MM.1S (cell line): ENCODE measurements around the gene TGM3.

Experiments used
- DNase-seq: peaks from one replicate; pipeline ENCODE4 v3.0.0-alpha.2; 2015
- H2AFZ ChIP-seq: fragments of 300-600 bp; sonication (generic); 2 replicates; pipeline ENCODE4 v1.6.0; 2016; ENCODE audit warnings: antibody characterized with exemption, low read length
- H3F3A ChIP-seq: fragments of 300-600 bp; sonication (generic); 2 replicates; pipeline ENCODE4 v1.6.1; 2016; ENCODE audit warnings: mild to moderate bottlenecking, antibody characterized with exemption, low read length, moderate library complexity, mixed read lengths; ENCODE audit not compliant: insufficient read depth
- H3K27ac ChIP-seq: fragments of 300-600 bp; sonication (generic); 2 replicates; pipeline ENCODE4 v1.5.1; 2016; ENCODE audit warnings: mild to moderate bottlenecking, low read length
- H3K27me3 ChIP-seq: fragments of 300-600 bp; sonication (generic); replicated peaks from 2 replicates; pipeline ENCODE4 v1.6.0; 2016; ENCODE audit warnings: low read length; ENCODE audit not compliant: insufficient read depth
- H3K36me3 ChIP-seq: fragments of 300-600 bp; sonication (generic); replicated peaks from 2 replicates; pipeline ENCODE4 v1.6.1; 2016; ENCODE audit warnings: mild to moderate bottlenecking, low read length, mixed read lengths; ENCODE audit not compliant: insufficient read depth
- H3K4me1 ChIP-seq: fragments of 300-600 bp; sonication (generic); 2 replicates; pipeline ENCODE4 v1.6.1; 2016; ENCODE audit warnings: low read length, mixed read lengths
- H3K4me2 ChIP-seq: fragments of 300-600 bp; sonication (generic); 2 replicates; pipeline ENCODE4 v1.6.0; 2016; ENCODE audit warnings: low read depth, low read length
- H3K4me3 ChIP-seq: fragments of 300-600 bp; sonication (generic); 2 replicates; pipeline ENCODE4 v1.5.1; 2016; ENCODE audit warnings: low read length, mixed read lengths
- H3K79me2 ChIP-seq: fragments of 300-600 bp; sonication (generic); 2 replicates; pipeline ENCODE4 v1.6.1; 2016; ENCODE audit warnings: mixed run types, low read length, mixed read lengths
- H3K9ac ChIP-seq: fragments of 300-600 bp; sonication (generic); 2 replicates; pipeline ENCODE4 v1.6.1; 2016; ENCODE audit warnings: low read length, mixed read lengths
- H3K9me2 ChIP-seq: fragments of 300-600 bp; sonication (generic); replicated peaks from 2 replicates; pipeline ENCODE4 v1.6.1; 2016; ENCODE audit warnings: mild to moderate bottlenecking, low read length, mixed read lengths; ENCODE audit not compliant: insufficient read depth
- H3K9me3 ChIP-seq: fragments of 300-600 bp; sonication (generic); replicated peaks from 2 replicates; pipeline ENCODE4 v1.6.1; 2016; ENCODE audit warnings: mild to moderate bottlenecking, low read length, mixed read lengths; ENCODE audit not compliant: insufficient read depth
- H4K20me1 ChIP-seq: fragments of 300-600 bp; sonication (generic); 2 replicates; pipeline ENCODE4 v1.6.1; 2016; ENCODE audit warnings: mild to moderate bottlenecking, low read length, moderate library complexity, mixed read lengths; ENCODE audit not compliant: insufficient read depth
- CTCF ChIP-seq: fragments of 300-600 bp; sonication (generic); IDR thresholded peaks from 2 replicates; pipeline ENCODE4 v1.5.1; 2016; ENCODE audit warnings: antibody characterized with exemption, low read length, mixed read lengths
- EZH2 ChIP-seq: fragments of 300-600 bp; sonication (generic); optimal IDR thresholded peaks from 2 replicates; pipeline ENCODE3; 2017; ENCODE audit warnings: low read depth, mild to moderate bottlenecking, antibody characterized with exemption, low read length, mixed read lengths
- EZH2phosphoT487 ChIP-seq: fragments of 300-600 bp; sonication (generic); IDR thresholded peaks from 2 replicates; pipeline ENCODE4 v1.6.1; 2018; ENCODE audit warnings: antibody characterized with exemption, low read length

Gene TGM3

GRCh38 chr20:2282181-2282580 lies 13.6 kb upstream of the TGM3 start:
- Histone ChIP-seq H3K4me1 (no peaks in the 10 kb centered on the region), H3K4me3 (no peak overlapping the region), H3K27me3 (no peaks in the 10 kb centered on the region), H3K9me3 (no peaks in the 10 kb centered on the region), H3K9ac (no peak overlapping the region), H3K79me2 (no peaks in the 10 kb centered on the region), H3K36me3 (no peaks in the 10 kb centered on the region), H2AFZ (no peak overlapping the region), H3K9me2 (no peaks in the 10 kb centered on the region), H4K20me1 (no peaks in the 10 kb centered on the region), H3K4me2 (no peak overlapping the region), H3K27ac (no peak overlapping the region), H3F3A (no peaks in the 10 kb centered on the region)
- TF ChIP-seq EZH2 (no peak), EZH2phosphoT487 (no peak), CTCF (no peak)
- no peak for DNase-seq

DNA sequence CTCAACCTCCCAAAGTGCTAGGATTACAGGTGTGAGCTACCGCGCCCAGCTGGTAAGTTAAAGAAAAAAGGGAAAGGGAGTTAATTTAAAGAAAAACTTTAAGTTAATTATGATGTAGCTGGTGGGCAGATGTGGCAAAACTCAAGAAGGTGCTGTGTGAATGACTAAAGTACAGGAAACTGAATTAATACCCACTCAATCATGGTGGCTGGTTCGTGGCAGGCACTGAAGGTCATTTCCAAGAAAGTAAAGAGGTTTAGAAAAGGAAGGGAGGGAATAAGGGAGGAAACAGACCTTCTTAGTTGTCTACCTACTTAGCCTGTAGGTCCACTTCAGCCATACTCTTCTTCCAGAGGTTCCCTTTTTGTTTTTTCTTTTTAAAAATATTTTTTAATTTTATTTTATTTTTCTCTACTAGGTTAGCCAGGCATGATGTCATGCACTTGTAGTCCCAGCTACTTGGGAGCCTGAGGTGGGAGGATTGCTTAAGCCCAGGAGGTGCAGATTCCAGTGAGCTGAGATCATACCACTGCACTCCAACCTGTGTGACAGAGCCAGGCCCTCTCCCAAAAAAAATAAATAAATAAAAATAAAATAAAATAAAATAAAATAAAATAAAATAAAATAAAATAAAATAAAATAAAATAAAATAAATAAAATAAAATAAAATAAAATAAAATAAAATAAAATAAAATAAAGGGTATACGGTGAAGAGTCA lies 11.9 kb upstream of the TGM3 start:
- Histone ChIP-seq H3K9me2 (no peaks in the 10 kb centered on the region), H3K4me1 (peaks cover 3% of the 10 kb centered on the region; the same call in 1 of the 2 replicates), H3K4me2 (no peak overlapping the region), H3K9ac (no peak overlapping the region), H3K9me3 (no peaks in the 10 kb centered on the region), H3K4me3 (no peak overlapping the region), H3K79me2 (no peaks in the 10 kb centered on the region), H3K36me3 (no peaks in the 10 kb centered on the region), H2AFZ (no peak overlapping the region), H3F3A (no peaks in the 10 kb centered on the region), H4K20me1 (no peaks in the 10 kb centered on the region), H3K27me3 (no peaks in the 10 kb centered on the region), H3K27ac (no peak overlapping the region)
- TF ChIP-seq EZH2phosphoT487: no peak
- TF ChIP-seq CTCF: no peak
- TF ChIP-seq EZH2: no peak
- no peak for DNase-seq

GRCh38 chr20:2285193-2285592 lies 10.6 kb upstream of the TGM3 start:
- H3K4me2 ChIP-seq: no peak overlapping the region
- H3K27me3 ChIP-seq: no peaks in the 10 kb centered on the region
- H3K4me1 ChIP-seq: peaks cover 12% of the 10 kb centered on the region; the same call in 1 of the 2 replicates
- TF ChIP-seq EZH2phosphoT487: no peak
- no peak for TF ChIP-seq EZH2
- TF ChIP-seq CTCF: no peak
- H3K9me2 ChIP-seq: no peaks in the 10 kb centered on the region
- H2AFZ ChIP-seq: no peak overlapping the region
- no peaks in the 10 kb centered on the region for H4K20me1 ChIP-seq
- no peaks in the 10 kb centered on the region for H3F3A ChIP-seq
- no peaks in the 10 kb centered on the region for H3K36me3 ChIP-seq
- H3K9me3 ChIP-seq: no peaks in the 10 kb centered on the region
- no peak overlapping the region for H3K27ac ChIP-seq
- H3K4me3 ChIP-seq: no peak overlapping the region
- H3K79me2 ChIP-seq: no peaks in the 10 kb centered on the region
- DNase-seq: no peak
- H3K9ac ChIP-seq: no peak overlapping the region
